Spleen (tissue), 7 donors: ENCODE measurements around the gene TMEM138.

ENCODE experiments used
- POLR2A ChIP-seq, 3 donors: fragments of 450-650 bp; IDR thresholded peaks; one replicate each; pipeline ENCODE4 v1.5.1; 2017; ENCODE audit warnings: antibody characterized with exemption in 3 of 3, mild to moderate bottlenecking in 1 of 3
- TF ChIP-seq, protein P1 (sequence below), 11 experiments: fragments of 200-600 bp in 7 of 11; fragments of 450-650 bp in 4 of 11; sonication (generic) in 4 of 11; IDR thresholded peaks in 8 of 11; conservative IDR thresholded peaks in 3 of 11; 1 replicate in 7 of 11; 2 replicates in 4 of 11; pipeline versions ENCODE4 v1.4.0 to v1.8.0; 2016 to 2021; ENCODE audit warnings: antibody characterized with exemption in 11 of 11, inconsistent platforms in 4 of 11, mild to moderate bottlenecking in 1 of 11
- donor health status: DM: no; HTN: no; CAD: no; lungs with moderate emphysema.
- donor health status: DM: no; HTN: no; CAD: no.
- donor health status: DM: no; HTN: no; CAD: no.

DNA sequence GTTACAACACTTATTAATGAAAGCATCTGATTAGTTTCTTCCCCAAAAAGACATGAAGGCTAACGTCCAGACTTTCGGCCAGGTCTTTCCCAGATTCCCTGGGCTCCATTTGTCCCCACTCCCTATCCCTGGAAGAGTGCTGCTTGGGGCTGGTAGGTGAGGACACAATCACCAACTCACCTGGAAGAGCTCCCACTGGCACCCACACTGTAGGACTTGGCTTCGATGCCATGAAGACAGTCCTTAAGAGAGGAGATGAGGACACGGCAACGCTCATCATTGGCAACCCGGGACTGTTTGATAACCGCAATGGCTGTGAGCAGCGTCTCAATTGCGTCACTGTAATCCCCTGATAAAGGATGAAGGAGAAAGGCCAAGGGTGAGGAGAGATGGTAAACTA lies 49.4 kb downstream of the TMEM138 start:
- TF ChIP-seq POLR2A (IDR thresholded peaks at IDR 0.05), result no peak
- TF ChIP-seq, protein P1, sequence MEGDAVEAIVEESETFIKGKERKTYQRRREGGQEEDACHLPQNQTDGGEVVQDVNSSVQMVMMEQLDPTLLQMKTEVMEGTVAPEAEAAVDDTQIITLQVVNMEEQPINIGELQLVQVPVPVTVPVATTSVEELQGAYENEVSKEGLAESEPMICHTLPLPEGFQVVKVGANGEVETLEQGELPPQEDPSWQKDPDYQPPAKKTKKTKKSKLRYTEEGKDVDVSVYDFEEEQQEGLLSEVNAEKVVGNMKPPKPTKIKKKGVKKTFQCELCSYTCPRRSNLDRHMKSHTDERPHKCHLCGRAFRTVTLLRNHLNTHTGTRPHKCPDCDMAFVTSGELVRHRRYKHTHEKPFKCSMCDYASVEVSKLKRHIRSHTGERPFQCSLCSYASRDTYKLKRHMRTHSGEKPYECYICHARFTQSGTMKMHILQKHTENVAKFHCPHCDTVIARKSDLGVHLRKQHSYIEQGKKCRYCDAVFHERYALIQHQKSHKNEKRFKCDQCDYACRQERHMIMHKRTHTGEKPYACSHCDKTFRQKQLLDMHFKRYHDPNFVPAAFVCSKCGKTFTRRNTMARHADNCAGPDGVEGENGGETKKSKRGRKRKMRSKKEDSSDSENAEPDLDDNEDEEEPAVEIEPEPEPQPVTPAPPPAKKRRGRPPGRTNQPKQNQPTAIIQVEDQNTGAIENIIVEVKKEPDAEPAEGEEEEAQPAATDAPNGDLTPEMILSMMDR (IDR thresholded peaks at IDR 0.05 in 8 of 11, conservative IDR thresholded peaks at IDR 0.05 in 3 of 11), result no peak
